Ovary (tissue), 3 donors: ENCODE measurements around the gene VSTM2B.

Experiments used
- POLR2A ChIP-seq: fragments of 450-650 bp; IDR thresholded peaks from one replicate; pipeline ENCODE4 v1.6.1; 2017; ENCODE audit warnings: antibody characterized with exemption, mild to moderate bottlenecking, moderate library complexity
- TF ChIP-seq, protein P1 (sequence below), 3 donors: fragments of 450-650 bp in 2 of 3; fragments of 200-600 bp in 1 of 3; IDR thresholded peaks; one replicate each; pipeline versions ENCODE4 v1.5.1 to v1.8.0; 2016 to 2022; ENCODE audit warnings: antibody characterized with exemption in 3 of 3, mild to moderate bottlenecking in 1 of 3
- donor health status: DM: no; HTN: no; CAD: no.

DNA sequence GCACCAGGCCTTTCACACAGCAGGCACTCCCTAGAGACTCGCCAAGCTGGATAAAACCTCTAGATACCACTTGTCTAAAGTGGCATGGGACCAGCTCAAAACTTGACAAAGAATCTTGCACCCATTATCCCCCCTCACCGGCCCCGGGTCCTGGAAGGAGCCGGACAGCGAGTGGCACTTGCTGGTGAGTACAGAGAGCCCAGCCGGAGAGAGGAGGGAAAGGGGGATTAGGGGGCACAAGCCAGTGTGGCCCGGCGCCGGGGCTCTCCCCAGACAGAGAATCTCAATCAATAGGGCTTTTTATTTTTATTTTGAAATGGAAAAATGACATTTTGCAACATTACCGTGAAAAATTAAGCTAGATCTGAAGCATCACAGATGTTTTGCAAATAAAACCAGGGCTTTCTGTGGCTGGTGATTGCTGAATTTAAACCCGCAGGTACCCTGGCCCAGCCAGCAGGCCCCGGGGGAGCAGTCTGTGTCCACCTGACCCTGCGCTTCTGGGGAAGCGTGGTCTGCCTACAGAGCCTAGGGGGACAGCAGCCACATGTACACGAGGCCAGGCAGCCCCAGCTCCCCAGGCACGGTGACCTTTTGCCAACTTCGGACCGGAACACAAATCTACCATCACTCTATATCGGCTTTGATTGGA, 10.0 kb upstream of the VSTM2B start:
- TF ChIP-seq, protein P1, sequence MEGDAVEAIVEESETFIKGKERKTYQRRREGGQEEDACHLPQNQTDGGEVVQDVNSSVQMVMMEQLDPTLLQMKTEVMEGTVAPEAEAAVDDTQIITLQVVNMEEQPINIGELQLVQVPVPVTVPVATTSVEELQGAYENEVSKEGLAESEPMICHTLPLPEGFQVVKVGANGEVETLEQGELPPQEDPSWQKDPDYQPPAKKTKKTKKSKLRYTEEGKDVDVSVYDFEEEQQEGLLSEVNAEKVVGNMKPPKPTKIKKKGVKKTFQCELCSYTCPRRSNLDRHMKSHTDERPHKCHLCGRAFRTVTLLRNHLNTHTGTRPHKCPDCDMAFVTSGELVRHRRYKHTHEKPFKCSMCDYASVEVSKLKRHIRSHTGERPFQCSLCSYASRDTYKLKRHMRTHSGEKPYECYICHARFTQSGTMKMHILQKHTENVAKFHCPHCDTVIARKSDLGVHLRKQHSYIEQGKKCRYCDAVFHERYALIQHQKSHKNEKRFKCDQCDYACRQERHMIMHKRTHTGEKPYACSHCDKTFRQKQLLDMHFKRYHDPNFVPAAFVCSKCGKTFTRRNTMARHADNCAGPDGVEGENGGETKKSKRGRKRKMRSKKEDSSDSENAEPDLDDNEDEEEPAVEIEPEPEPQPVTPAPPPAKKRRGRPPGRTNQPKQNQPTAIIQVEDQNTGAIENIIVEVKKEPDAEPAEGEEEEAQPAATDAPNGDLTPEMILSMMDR (IDR thresholded peaks at IDR 0.05): no peak
- no peak for TF ChIP-seq POLR2A
